Renal pelvis (tissue), 4 donors: ENCODE data around the gene TULP4. TPM values are rescaled to one million over a fixed set of nuclear protein-coding genes. Genes with fewer than 3 reads are reported as not detected.
"Not testable (repeated sequence)": the region's sequence is repeated elsewhere in the genome, so short reads cannot be mapped to it uniquely, and the experiment has no call there.

Experiments used
- DNase-seq: peaks from one replicate; pipeline ENCODE4 v3.0.0-alpha.2; 2013
- polyA plus RNA-seq, 3 donors: library from polyadenylated mRNA; unstranded; fragments of 120-200 nt; gene quantifications; one replicate each; pipeline ENCODE4 v1.2.1, GENCODE V29; 2013; ENCODE audit not compliant: insufficient read length in 3 of 3

TULP4 gene
- polyA plus RNA-seq, 3 donors, result 17.6 to 24.8 (median 23.2) TPM

DNA sequence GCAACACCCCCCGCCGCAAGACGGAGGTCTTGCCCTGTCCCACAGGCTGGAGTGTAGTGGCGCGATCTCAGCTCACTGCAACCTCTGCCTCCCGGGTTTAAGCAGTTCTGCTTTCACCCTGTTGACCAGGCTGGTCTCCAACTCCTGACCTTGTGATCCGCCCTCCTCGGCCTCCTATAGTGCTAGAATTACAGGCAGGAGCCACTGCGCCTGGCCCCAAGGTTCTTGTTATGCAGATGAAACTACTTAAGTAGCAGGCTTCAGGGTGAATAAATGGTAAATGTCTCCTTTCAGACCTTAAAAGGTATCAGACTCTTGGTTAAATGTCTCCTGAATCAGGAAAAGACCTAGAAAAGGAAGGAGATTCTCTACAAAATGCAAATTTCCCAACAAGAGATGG, 152.2 kb downstream of the TULP4 start:
- DNase-seq, result no peak

DNA sequence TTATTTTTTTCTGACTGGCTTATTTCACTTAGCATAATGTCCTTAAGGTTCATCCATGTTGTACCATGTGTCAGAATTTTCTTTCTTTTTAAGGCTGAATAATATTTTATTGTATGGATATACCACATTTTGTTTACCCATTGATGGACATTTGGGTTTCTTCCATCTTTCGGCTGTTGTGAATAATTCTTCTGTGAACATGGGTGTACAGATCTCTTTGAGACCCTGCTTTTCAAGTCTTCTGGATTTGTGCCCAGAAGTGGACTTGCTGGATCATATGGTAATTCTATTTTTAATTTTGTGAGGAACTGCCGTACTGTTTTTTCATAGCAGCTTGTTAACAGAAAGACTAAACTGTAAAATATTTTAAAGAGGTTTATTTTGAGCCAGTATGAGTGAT, 153.0 kb downstream of the TULP4 start:
- DNase-seq, result no peak

DNA sequence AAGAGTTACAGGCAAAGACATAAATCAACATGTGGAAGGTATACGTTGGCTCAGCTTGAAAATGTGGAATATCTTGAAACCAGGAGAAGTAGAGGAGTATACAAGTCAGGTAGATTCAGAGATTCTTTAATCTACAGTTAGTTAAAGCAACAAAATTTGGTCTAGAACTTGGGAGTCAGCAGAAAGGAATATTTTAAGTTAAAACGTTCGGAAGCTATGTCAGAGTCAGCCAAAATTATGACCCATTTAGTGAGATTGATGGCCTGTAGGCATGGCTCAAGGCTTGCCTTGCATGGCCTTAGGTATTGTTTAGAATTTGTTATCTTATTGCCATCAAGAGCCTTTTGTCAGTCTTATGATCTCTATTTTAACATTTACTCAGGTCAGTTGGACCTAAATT, 153.5 kb downstream of the TULP4 start:
- DNase-seq, result no peak

DNA sequence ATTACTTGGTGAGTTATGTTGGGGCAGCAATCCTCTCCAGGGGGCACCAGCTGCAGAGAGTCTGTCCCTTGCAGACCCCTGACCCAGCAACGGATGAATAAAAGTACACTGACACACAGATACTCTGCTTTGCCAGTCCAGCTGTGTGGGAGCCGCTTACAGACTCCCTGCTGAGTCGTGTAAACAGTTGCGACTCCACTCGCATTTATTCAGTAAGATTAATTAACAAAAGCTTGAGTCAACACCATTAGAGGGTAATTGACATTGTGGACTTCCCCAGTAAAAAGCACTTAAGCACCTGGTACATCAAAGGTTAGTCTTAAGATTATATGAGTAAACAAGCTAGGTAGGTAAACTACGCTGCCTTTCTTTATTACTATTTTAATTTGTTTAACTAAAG, 155.7 kb downstream of the TULP4 start:
- DNase-seq, result no peak

DNA sequence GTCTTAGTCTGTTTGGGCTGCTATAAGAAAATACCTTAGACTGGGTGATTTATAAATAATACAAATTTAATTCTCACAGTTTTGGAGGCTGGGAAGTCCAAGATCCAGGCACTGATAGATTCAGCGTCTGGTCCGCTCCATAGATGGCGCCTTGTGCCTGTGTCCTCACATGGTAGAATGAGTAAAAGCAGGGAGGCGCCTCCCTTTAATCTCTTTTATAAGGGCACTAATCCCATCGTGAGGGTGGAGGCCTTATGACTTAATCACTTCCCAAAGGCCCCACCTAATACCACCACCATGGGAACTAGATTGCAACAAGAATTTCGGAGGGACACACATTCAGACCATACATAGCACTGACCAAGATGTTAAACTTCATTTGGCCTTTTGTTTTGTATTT, 156.4 kb downstream of the TULP4 start:
- no peak for DNase-seq

DNA sequence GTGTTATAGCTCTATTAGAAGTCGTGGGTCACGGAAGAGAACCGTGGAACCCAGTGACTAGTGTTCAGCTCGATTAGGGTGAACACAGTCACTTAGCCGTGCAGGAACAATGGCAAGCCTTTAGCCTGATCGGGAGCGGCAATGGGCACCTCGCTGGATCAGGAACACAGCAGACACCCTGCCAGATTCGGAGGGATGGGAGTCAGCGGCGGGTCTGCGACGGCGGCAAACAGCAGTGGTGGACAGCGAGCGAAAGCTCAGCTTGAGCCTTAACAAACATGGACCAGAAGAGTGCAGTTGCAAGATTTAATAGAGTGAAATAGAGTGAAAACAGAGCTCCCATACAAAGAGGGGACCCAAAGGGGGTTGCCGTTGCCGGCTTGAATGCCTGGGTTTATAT, 157.8 kb downstream of the TULP4 start:
- DNase-seq, result not testable (repeated sequence)

DNA sequence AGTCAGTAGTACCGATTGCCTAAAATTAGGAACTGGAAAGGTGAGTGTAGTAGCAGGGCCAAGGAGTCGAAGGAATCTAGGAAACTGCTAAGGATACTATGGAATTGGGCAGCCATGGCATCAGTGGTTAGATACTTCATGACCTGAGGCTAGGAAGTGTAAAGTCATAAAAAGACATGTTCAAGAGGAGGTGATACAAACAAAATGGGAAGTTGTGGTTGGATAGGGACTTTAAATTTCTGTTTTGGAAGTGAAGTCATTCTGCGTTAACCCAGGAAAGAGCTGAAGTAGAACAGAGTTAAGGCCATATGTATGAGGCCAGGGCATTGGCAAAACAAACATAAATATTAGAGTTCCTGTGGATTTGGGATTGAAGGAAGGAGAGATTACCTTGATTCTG, 159.1 kb downstream of the TULP4 start:
- no peak for DNase-seq

DNA sequence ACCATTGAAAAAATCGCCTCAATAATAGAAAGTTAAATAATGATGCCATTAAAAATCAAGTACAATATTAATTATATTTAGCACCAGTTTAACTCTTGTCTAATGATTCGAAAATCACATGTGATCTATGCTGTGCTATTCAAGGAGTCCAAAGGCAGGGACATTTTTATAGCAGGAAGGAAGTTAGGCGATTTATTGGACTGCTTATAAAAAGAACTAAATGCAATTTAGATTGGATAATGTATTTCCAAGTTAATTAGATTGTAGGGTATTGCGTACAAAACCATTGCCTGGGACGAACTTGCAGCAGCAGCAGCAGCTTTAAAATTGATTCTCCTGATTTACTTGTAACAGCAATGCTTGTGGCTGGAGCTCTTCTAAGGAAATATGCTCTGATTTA, 160.2 kb downstream of the TULP4 start:
- DNase-seq, result peak; percentile 52

DNA sequence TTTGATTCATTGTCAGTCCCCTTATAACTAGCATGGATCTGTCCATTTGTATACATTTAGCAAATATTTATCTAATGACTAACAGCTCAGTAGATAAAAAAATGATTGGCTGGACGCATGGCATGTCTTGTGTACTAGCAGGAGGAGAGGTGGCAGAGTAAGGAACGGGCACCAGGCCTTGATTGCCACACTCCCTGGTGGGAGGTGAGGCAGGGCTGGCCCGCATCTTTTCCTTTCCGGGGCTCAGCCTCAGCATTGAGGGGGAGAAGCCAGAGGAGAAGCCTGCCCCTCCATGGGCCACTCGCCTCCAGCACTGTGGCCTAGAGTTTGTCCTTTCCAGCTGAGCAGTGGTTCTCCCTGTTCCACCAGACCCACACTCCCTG, 162.7 kb downstream of the TULP4 start:
- DNase-seq, result no peak

DNA sequence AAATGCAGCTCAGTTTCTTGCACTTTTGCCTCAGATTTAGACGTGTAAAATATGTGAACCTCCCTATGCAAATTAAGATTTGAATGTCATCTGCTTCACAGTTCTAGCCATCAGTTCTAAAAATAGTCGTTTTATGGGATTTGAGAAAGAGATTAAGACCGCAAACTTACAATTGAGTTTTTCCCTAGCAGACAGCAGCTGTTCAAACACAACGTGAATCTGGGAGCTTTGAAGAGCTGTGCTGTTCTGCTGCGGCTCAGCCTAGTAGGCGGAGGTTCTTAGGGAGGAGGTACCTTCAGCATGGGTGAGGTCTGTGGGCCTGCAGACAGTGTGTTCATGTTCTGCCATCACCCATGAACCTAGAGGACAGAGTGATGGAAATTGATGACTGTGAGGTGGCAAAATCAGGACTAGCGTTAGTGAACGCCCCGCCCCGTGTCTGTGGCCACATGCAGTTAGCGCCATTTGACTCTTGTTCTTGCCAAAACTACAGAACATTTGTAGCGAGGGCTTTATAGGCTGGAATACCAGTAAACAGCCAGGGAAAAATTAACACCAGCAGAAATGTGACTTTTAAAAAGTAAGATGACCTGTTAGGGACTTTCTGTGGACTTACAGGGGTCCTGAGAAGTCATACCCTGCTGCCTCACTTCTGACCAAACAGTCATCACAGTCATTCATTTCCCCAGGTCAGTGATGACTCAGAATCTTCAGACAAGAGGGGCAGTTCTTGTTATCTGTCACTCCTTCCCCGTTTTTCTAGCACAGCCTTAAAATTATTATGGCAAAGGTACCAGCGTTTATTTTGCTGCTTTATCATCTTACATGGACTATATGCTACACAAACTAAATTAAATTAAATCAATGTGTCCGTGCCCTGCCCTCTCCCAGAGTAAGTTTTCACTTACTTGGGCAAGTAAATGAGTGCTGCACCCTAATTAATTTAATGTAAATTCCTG, 163.4 kb downstream of the TULP4 start:
- DNase-seq, result peak; percentile 41

DNA sequence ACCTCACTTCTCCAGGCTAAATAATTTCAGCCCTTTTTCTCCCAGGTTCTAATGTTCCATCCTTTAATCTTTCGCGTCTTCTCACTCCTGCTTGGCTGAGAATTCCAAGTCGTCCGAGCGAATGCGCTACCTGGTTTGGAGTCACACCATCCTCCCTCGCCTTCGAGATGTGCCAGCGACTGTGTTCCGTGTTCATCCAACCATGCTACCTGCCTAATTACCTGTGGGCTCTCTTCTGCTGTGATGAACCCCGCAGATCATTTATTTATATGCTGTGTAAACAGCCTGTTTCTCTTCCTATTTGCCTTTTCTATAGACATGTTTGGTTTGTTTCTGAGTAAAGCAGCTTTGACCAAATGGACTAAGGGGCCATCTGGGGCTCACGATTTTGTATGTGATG, 164.1 kb downstream of the TULP4 start:
- no peak for DNase-seq

DNA sequence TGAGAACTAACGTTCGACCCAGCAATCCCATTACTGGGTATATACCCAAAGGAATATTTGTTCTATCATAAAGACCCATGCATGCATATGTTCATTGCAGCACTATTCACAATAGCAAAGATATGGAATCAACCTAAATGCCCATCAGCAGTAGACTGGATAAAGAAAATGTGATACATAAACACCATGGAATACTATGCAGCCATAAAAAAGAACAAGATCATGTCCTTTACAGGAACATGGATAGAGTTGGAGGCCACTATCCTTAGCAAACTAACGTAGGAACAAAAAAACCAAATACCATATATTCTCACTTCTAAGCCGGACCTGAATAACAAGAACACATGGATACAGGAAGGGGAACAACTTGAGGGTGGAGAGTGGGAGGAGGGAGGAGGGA, 165.5 kb downstream of the TULP4 start:
- not testable (repeated sequence) for DNase-seq

DNA sequence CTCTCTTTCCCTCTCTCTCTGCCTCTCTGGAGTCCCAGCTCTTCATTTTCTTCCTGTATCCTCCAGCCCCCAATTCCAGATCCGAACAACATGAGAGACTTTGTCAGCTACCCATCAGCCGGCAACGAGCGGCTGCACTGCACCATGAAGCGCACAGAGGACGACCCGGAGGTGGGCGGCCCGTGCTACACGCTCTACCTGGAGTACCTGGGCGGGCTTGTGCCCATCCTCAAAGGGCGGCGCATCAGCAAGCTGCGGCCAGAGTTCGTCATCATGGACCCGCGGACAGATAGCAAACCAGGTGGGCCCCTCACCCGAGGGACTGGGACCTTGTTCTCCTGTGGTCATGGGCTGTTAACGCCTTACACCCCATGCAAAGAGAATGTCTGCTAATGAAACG, 168.7 kb downstream of the TULP4 start:
- DNase-seq, result no peak

DNA sequence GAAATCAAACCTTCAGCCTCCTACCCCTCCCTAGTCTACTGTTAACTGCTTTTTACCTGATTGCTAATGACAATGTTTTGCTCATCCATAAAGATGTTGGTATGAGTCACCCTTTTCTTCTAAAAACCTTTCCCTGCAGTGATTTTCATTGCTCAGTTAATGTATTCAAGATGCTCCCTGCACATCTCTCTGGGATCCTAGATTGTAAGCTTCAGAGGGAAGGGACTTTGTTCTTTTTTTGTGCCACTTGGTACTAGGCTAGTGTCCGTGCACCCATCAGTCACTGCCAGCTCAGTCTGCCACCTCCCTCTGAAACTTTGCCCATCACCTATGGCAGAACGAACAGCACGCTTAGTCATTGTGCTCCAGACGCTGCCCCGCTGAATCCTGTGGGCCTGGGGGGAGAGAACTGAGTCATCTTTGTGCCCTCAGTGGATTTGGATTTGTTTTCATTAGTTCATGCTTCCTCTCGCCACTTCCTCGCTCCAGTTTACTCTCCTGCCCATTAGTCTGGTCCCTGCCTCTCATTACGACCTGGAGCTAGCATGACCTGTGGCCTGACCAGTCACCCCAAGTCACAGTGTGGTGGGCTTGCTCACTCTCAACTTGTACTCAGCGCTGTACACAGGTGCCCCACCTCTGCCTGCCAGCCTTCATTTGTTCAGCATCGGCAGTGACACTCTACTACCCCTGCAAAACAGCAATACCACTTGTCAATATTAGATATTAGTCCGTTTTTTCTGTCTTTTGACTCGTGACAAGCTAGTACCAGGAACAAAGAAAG, 169.6 kb downstream of the TULP4 start:
- DNase-seq, result no peak

DNA sequence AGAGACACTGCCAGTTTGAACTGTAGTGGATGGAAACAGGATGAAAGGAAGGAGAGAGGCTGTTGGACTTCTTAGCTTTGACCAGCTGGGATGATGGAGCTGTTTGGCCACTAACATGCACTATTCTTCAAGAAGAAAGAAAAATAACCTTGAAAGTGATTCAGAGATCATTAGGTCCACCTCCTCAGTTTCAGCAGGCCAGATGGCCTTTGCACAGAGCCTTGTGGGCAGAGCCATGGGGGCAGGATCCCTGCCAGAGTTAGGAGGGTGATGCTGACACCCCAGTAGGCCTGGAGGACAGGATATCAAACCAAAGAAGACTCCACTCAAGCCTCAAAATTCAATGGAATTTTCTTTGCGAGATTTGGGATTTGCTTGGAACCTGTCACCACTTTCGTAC, 173.2 kb downstream of the TULP4 start:
- no peak for DNase-seq

DNA sequence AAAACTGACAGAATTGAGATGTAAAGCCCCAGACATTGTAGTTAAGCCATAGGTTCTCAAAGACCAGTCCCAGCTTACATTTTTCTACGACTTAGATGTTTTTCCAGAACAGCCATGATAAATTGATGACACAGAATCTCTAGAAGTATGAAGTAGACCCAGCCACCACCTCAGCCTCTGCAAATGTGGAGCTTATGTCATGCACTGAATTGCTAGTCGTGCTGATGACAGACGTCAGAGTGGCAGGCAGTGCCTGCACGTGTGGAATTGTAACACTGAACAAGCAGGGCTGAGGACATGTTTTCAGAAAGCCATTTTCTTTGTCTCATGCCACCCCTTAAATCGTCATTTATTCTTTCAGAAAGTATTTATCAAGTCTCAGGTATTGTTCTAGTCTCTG, 175.2 kb downstream of the TULP4 start:
- no peak for DNase-seq

DNA sequence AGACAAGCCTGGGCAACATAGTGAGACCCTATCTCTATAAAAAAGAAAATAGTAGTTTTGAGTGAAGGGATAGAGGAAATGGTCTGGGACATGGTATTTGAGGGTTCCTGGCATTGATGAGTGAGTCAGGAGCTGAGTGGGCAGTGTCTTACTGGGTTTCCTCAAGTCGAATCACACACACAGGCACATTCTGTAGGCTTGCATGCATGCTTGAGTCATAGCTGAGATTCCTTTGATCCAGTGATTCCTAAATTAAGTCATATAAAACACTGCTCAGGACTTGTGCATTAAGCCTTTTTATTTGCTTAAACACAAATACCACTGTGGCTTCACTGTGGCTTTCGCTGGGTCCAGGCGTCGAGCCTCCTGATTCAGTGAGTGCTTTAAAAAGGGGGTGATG, 175.8 kb downstream of the TULP4 start:
- DNase-seq, result no peak

DNA sequence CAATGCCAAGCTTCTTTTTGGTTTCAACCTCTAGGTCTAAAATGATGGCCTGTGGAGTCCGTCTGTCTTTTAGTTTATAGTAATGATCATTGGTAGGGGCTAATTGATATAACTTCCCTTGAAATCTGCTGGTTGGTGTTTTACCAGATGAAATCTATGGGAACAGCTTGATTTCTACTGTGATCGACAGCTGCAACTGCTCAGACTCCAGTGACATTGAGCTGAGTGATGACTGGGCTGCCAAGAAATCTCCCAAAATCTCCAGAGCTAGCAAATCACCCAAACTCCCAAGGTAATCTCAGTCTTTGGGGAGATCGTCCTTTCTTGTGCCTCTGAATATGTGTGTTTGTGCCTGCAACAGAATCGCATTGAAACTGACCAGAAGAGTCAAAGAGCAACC, 177.2 kb downstream of the TULP4 start:
- no peak for DNase-seq

DNA sequence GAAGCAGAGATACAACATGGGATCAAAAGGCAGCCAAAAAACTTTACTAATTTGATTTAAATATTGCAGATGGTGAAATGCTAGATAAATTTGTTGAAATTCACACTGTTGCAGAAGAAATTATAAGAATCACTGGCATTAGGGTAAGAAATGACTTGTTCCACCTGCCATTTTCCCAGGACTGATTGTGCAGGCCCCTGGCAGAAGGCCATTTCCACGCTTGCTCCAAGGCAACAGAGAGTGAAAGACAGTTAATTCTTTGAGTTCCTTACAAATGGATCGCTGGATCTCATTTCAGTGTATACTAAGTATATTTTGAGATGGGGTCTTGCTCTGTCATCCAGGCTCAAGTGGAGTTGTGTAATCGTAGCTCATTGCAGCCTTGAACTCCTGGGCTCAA, 180.6 kb downstream of the TULP4 start:
- no peak for DNase-seq

DNA sequence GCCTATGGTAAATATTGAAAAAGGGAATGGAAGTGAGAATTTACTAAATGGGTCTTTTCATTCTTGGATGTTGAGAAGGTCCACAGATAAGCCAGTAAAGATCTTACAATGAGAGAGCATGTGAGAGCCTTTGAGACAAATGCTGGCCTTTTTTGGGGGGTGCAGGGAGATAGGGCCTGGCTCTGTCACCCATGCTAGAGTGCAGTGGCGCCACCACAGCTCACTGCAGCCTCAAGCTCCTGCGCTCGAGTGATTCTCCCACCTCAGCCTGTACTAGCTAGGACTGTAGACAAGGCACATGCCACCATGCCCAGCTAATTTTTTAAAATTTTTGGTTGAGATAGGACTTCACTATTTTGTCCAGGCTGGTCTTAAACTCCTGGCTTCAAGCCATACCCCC, 184.4 kb downstream of the TULP4 start:
- no peak for DNase-seq

DNA sequence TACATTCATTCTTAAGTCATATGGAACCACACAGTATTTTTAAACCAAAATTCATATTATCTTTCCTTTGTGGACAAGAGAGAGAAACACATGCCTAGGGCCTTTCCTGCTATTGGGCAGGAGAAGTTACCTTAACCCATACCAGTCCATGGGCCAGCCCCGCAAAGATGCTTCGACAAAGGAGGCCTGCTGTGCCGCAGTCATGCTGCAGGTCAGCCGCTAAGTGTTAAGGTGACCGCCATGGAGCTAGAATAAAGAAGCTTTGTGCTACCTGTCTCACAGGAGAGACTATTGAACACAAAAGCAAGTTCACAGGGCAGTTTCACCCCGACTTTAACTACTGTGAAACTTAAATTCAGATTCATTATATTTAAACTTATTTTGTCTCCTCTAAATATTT, 185.4 kb downstream of the TULP4 start:
- DNase-seq, result no peak

DNA sequence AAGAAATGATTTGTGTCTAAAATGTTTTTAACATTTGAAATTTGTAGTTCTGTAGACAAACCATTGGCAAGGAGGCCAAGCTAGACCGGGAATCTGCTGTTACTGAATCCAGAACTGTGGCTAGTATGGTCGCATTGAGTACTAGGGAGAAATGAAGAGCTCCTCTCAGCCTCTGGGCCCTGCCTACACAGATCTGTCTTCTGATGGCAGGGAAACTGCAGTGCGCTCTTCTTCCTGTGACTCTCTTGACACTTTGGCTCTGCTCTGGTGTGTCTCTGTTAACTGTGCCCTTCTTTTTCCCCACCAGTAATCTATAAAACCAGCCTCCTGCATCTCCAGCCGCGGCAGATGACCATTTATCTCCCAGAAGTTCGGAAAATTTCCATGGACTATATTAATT, 186.1 kb downstream of the TULP4 start:
- DNase-seq, result no peak

DNA sequence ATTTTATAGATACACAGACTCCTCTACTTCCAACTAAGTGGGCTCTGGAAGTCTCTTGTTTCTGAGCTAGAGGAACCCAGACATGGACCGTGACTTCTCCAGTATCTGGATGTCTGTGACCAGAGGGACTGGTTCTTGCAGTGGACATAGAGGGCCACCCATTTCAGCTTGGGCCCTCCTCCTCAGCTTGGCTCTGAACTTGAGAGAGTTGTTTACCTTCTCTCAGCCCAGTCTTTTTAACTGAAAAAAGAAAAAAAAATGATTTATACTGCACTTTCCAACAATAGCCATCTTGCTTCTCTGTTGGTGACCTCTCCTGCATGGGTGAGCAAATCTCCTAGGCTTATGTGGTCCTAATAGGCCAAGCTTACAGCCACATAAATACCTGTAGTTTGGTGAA, 187.3 kb downstream of the TULP4 start:
- DNase-seq, result no peak
